Activated CD8-positive, alpha-beta memory T cell treated with anti-CD3 and anti-CD28 coated beads, Interleukin-2, amount 50 U/mL, for 4 hours (primary cell): ENCODE data around the gene DARS1.
"Not testable (repeated sequence)": the region's sequence is repeated elsewhere in the genome, so short reads cannot be mapped to it uniquely, and the experiment has no call there.

ENCODE experiments used
- DNase-seq: peaks from one replicate; pipeline ENCODE4 v3.0.0-alpha.2; 2020

Gene DARS1

GRCh38 chr2:135935914-135936313 is 49.5 kb downstream of the DARS1 start:
- DNase-seq, result no peak

DNA sequence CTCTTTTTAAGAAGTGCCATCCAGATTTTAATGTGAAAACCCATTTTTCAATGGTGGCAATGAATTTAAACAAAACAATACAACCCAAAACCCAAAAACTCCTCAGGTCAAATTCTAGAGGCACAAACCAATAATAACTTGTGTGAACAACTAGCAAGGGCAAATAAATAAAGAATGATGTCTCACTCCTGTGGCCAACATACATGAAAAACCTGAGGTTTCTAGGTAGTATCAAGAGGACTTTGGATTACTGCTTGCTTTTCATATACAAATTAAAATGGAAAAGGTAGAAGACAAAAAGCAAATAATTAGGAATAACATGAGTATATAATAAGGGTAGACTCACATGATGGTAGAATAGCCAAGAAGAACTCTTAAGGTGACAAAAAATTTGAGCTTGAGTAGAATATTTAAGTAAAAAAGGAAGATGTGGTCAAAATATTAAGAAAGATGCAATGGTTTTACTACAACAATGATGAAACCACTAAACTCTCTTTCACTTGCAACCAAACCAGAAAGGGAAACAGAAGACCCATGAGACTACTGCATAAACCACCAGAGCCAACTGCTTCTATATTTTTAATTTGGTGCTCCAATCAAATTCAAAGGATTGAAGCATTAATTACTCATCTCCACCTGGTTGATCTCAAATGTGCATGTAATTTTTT is 53.5 kb downstream of the DARS1 start:
- no peak for DNase-seq

- no peak for DNase-seq
Observed at GRCh38 chr2:135926605-135927004, 58.8 kb downstream of the DARS1 start.

- DNase-seq, result no peak
Observed at GRCh38 chr2:135925571-135925970, 59.9 kb downstream of the DARS1 start.

- no peak for DNase-seq
Observed at GRCh38 chr2:135916207-135916606, 69.2 kb downstream of the DARS1 start.

- no peak for DNase-seq
Observed at GRCh38 chr2:135914485-135914884, 70.9 kb downstream of the DARS1 start.

DNA sequence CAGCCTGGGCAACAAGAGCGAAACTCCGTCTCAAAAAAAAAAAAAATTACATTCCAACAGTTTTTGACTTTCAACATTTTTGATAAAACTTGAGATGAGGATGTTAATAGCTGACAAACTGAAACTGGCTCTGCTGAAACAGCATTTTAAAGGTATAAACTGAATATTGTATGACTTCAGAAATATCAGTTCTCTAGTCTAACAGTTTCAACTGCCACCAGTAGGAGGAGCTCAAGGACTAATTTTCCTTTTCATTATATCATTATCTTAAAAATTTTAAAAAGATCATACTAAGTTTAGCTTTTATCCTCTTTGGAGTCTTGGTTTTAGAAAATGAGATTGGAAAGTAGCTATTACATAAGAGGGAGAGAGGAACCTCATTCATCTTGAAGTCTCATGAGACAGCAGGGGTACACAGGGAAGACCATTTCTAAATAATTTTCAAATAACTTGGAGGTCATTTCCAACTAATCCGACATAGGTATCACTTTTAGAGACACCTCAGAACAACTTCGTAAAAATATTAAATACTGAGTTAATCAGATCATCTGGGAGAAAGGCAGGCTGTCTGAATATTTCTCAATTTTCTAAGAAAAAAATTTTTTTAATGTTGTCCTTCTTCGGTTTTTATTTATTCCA is 71.6 kb downstream of the DARS1 start:
- peak; percentile 39 for DNase-seq

DNA sequence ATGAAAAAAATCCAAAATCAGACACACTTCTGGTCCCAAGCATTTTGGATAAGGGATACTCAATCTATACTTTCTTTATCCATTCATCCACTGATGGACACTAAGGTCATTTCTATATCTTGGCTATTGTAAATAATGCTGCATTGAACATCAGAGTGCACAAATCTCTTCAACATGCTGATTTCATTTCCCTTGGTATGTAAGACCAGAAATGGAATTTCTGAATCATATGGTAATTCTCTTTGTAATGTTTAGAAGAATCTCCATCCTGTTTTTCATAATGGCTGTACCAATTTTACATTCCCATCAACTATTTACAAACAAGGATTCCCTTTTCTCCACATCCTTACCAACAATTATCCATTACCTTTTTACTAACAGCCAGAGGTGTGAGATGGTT is 75.5 kb downstream of the DARS1 start:
- DNase-seq, result no peak

GRCh38 chr2:135905679-135906078 is 79.7 kb downstream of the DARS1 start:
- DNase-seq, result no peak

DNA sequence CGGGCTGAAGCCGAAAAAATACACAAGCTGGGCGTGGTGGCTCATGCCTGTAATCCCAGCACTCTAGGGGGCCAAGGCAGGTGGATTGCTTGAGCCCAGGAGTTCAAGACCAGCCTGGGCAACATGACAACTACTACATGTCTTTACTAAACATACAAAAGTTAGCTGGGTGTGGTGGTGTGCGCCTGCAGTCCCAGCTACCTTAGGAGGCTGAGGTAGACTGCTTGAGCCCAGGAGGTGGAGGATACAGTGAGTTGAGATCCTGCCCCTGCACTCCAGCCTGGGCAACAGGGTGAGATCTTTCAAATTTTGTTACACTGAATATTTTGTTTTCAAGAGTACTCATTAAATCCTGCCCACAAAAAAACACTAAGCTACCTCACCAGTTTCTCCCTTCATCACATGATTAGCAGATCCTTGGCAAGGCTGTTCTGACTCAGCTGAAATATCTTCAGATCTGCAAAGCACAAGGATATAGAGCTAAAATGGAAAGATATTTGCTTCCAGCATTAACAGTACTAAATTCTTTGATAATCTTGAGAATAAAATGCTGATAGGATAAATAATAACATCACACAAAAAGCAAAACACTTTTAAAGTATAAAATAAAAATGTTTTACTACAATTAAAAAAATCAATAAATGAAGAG is 81.0 kb downstream of the DARS1 start:
- DNase-seq, result no peak

DNA sequence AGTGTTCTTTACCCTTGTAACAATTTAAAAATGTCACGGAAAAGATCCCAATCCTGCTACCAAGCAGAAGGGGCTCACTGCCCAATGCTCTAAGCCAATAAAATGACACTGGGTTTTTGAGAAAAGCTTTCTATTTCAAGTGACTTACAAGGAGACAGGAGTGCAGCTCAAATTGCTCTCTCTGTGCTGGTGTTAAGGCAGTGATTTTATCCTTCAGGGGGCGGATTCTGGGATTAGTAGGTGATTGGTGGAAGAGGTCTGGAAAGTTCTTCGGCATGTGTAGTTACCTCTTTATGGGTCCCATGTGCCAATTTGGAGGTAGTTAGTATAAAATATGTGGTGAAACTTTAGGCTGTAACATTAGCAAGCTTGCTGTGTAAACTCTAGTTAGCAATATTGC is 81.8 kb downstream of the DARS1 start:
- no peak for DNase-seq

- DNase-seq, result no peak
Observed at GRCh38 chr2:135899567-135899966, 85.9 kb downstream of the DARS1 start.

GRCh38 chr2:135898234-135898786 is 87.1 kb downstream of the DARS1 start:
- DNase-seq, result no peak

DNA sequence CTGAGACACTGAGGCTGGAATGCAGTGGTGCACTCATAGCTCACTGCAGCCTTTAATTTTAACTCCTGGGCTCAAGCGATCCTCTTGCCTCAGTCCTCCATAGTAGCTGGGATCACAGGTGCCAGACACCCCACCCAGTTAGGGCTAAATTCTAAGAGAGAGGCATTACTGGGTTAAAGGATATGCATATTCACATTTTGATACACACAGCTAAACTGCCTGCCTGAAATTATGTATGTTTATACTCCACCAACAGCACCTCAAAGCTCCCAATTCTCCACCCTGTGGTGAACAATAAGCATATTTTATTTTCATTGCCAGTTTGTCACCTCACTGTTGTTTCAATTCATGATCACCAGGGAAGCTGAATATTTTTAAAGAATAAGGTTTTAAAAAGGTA is 90.5 kb downstream of the DARS1 start:
- no peak for DNase-seq

GRCh38 chr2:135893374-135893794 is 92.0 kb downstream of the DARS1 start:
- no peak for DNase-seq

GRCh38 chr2:135890835-135891234 is 94.6 kb downstream of the DARS1 start:
- no peak for DNase-seq

DNA sequence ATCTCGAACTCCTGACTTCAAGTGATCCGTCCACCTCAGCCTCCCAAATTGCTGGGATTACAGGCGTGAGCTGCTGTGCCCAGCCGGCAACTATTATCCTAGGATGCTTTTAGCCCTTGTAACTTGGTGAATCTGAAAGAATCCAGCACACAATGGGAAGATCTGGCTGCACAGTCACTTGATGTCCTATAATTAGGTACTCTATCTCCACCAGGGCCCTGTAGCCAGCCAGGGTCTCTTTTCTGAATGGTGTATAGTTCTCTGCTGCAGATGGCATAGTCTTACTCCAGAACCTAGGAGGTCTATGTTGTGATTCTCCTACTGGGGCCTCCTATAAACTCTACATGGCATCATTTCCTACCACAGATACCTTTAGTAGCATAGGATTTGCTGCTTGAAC is 95.3 kb downstream of the DARS1 start:
- DNase-seq, result no peak

- not testable (repeated sequence) for DNase-seq
Observed at GRCh38 chr2:135888587-135888986, 96.8 kb downstream of the DARS1 start.

- DNase-seq, result no peak
Observed at GRCh38 chr2:135885709-135886108, 99.7 kb downstream of the DARS1 start.

DNA sequence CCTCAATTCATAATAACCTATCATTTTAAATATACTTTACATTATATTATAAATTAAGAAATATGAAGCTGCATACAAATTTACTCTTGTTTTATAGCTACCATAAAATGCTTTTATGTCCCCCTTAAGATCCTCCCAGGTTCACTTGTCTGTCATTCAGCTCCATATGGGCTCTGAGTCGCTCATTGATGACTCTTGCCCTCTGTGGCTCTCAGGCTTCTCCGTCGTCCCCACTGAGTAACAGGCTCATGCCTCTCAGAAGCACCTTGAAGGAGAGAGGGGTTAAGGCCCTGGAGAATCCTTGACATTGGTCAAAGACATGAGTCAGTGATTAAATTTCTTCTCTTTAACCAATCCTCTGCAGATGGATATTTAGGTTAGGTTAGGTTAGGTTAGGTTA is 103.0 kb downstream of the DARS1 start:
- DNase-seq, result no peak

- not testable (repeated sequence) for DNase-seq
Observed at GRCh38 chr2:135876770-135877169, 108.7 kb downstream of the DARS1 start.

DNA sequence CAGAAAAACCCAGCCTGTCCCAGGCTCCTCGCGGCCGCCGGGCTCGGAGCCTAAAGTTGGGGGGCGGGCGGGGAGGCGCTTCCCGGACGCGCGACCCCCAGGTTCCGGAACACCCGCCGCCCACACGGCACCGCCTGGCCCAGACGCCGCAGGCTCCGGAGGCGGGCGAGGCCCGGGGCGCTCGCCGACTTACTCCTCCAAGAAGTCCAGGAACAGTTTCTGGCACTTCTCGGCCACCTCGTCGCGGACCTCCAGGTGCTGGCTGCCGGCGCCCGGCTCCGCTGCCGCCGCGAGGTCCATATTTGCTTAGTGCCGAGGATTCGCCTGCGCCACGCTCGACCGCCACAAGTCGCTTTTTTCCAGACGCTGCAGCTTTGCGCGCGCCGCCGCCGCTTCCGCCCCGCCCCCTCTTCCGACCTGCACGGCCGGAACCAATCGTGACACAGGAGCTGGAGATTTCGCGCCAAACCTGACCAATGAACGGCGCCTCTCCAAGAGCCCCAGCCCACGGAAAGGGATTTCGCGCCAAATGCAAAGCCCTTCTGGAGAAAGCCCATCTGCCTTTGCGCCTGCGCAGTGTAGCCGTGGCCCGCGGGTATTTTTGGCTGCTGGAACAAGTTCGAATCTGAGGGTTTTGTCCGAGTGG is 109.2 kb downstream of the DARS1 start, which contains the start of gene MCM6:
Gene MCM6, minus strand, starts transcription at position 378 of the 646 bp plus-strand sequence. Its CDS starts 78 bp downstream, at position 300.
- DNase-seq, result peak; percentile 97

GRCh38 chr2:135875491-135876065 is 109.8 kb downstream of the DARS1 start:
- peak; percentile 75 for DNase-seq
